Neural cell (in vitro differentiated cells): ENCODE measurements around the gene MED15. TPM values are rescaled to one million over a fixed set of nuclear protein-coding genes. Genes with fewer than 3 reads are reported as not detected.

Experiments
- H2AFZ ChIP-seq: fragments of 200-600, 300-800 bp; sonication (generic), shearing (Covaris generic); 2 replicates; pipeline ENCODE4 v1.6.0; 2014; ENCODE audit warnings: low read depth, mild to moderate bottlenecking, antibody characterized with exemption, low read length, moderate library complexity
- H3F3A ChIP-seq: fragments of 200-600 bp; shearing (Covaris generic); 2 replicates; pipeline ENCODE4 v1.6.1; 2016; ENCODE audit warnings: mild to moderate bottlenecking, moderate library complexity, mixed read lengths, antibody characterized with exemption, low read length; ENCODE audit not compliant: insufficient read depth, poor library complexity, severe bottlenecking
- H3K27ac ChIP-seq: fragments of 200-600, 300-800 bp; sonication (generic), shearing (Covaris generic); 2 replicates; pipeline ENCODE4 v1.5.1; 2014; ENCODE audit warnings: mild to moderate bottlenecking, low read length, moderate library complexity
- H3K27me3 ChIP-seq: fragments of 300-800, 200-600 bp; sonication (generic), shearing (Covaris generic); 2 replicates; pipeline ENCODE4 v1.6.0; 2014; ENCODE audit warnings: mild to moderate bottlenecking, low read depth, low read length, moderate library complexity; ENCODE audit not compliant: insufficient read depth
- H3K36me3 ChIP-seq: fragments of 300-800, 200-600 bp; sonication (generic), shearing (Covaris generic); 2 replicates; pipeline ENCODE4 v1.5.1; 2014; ENCODE audit warnings: mild to moderate bottlenecking, antibody characterized with exemption, low read length, moderate library complexity; ENCODE audit not compliant: insufficient read depth
- H3K4me2 ChIP-seq: fragments of 300-800, 200-600 bp; sonication (generic), shearing (Covaris generic); 2 replicates; pipeline ENCODE4 v1.6.0; 2014; ENCODE audit warnings: mild to moderate bottlenecking, low read length
- H3K4me3 ChIP-seq: fragments of 300-800, 200-600 bp; sonication (generic), shearing (Covaris generic); 2 replicates; pipeline ENCODE4 v1.5.1; 2014; ENCODE audit warnings: mild to moderate bottlenecking, low read length, moderate library complexity
- H3K79me2 ChIP-seq: fragments of 200-600 bp; shearing (Covaris generic); replicated peaks from 2 replicates; pipeline ENCODE4 v1.6.0; 2014; ENCODE audit warnings: mild to moderate bottlenecking, low read length, moderate library complexity; ENCODE audit not compliant: insufficient read depth
- H3K9ac ChIP-seq: fragments of 300-800, 200-600 bp; sonication (generic), shearing (Covaris generic); 2 replicates; pipeline ENCODE4 v1.6.1; 2016; ENCODE audit warnings: mild to moderate bottlenecking, low read length, mixed read lengths
- H3K9me2 ChIP-seq: fragments of 200-600 bp; shearing (Covaris generic); 2 replicates; pipeline ENCODE4 v1.6.1; 2016; ENCODE audit warnings: mild to moderate bottlenecking, low read length, mixed read lengths; ENCODE audit not compliant: insufficient read depth
- H3K9me3 ChIP-seq: fragments of 200-600, 300-800 bp; sonication (generic), shearing (Covaris generic); 2 replicates; pipeline ENCODE4 v1.6.1; 2016; ENCODE audit warnings: mild to moderate bottlenecking, mixed run types, low read length, moderate library complexity, mixed read lengths
- H4K20me1 ChIP-seq: fragments of 200-600 bp; shearing (Covaris generic); 2 replicates; pipeline ENCODE4 v1.6.1; 2016; ENCODE audit warnings: mild to moderate bottlenecking, mixed run types; ENCODE audit not compliant: insufficient read depth
- CTCF ChIP-seq: fragments of 450-650 bp; IDR thresholded peaks from 2 replicates; pipeline ENCODE4 v1.5.1; 2014; ENCODE audit warnings: antibody characterized with exemption, mild to moderate bottlenecking, moderate library complexity; ENCODE audit not compliant: poor library complexity, severe bottlenecking
- EP300 ChIP-seq: fragments of 450-650 bp; conservative IDR thresholded peaks from 2 replicates; pipeline ENCODE4 v1.6.1; 2014; ENCODE audit warnings: antibody characterized with exemption, mild to moderate bottlenecking, moderate library complexity; ENCODE audit not compliant: poor library complexity, severe bottlenecking
- EZH2 ChIP-seq: fragments of 200-600, 300-800 bp; shearing (Covaris generic), sonication (generic); IDR thresholded peaks from 2 replicates; pipeline ENCODE4 v1.6.1; 2014; ENCODE audit warnings: antibody characterized with exemption, low read length, borderline replicate concordance, mild to moderate bottlenecking; ENCODE audit not compliant: insufficient read depth, poor library complexity, severe bottlenecking
- MXI1 ChIP-seq: fragments of 450-650 bp; conservative IDR thresholded peaks from 2 replicates; pipeline ENCODE4 v1.6.1; 2014; ENCODE audit warnings: antibody characterized with exemption, mild to moderate bottlenecking; ENCODE audit not compliant: poor library complexity, severe bottlenecking
- POLR2AphosphoS5 ChIP-seq: IDR thresholded peaks from 2 replicates; pipeline ENCODE4 v1.6.1; 2012
- RAD21 ChIP-seq: fragments of 450-650 bp; conservative IDR thresholded peaks from 2 replicates; pipeline ENCODE4 v1.6.1; 2014; ENCODE audit warnings: antibody characterized with exemption, mild to moderate bottlenecking, moderate library complexity
- SMC3 ChIP-seq: fragments of 450-650 bp; conservative IDR thresholded peaks from 2 replicates; pipeline ENCODE4 v1.6.1; 2014; ENCODE audit warnings: antibody characterized with exemption, mild to moderate bottlenecking, moderate library complexity; ENCODE audit not compliant: poor library complexity
- TAF1 ChIP-seq: IDR thresholded peaks from 2 replicates; pipeline ENCODE4 v1.6.1; 2012; ENCODE audit warnings: low read depth
- polyA plus RNA-seq: library from polyadenylated mRNA; depleted of rRNA; stranded (reverse); fragments of >200 nt; gene quantifications from 2 replicates; pipeline ENCODE4 v1.2.3, GENCODE V29; 2014
- TF ChIP-seq, protein P1 (sequence below): IDR thresholded peaks from 2 replicates; pipeline ENCODE4 v1.6.1; 2012; ENCODE audit warnings: borderline replicate concordance

Gene MED15
- polyA plus RNA-seq, 1 donor from 2014 or later, result 13.2 TPM

- Histone ChIP-seq H3F3A (no peaks in the 10 kb centered on the region), H3K36me3 (no peaks in the 10 kb centered on the region), H3K4me3 (no peak overlapping the region), H3K9ac (no peak overlapping the region), H3K27me3 (no peaks in the 10 kb centered on the region), H3K9me3 (no peaks in the 10 kb centered on the region), H3K9me2 (no peaks in the 10 kb centered on the region), H3K27ac (no peak overlapping the region), H3K4me2 (no peak overlapping the region), H3K79me2 (no peaks in the 10 kb centered on the region), H2AFZ (no peak overlapping the region), H4K20me1 (no peaks in the 10 kb centered on the region)
- TF ChIP-seq RAD21 (no peak), TAF1 (no peak), CTCF (no peak), EP300 (no peak), SMC3 (no peak), POLR2AphosphoS5 (no peak), MXI1 (no peak), EZH2 (no peak)
- TF ChIP-seq, protein P1, sequence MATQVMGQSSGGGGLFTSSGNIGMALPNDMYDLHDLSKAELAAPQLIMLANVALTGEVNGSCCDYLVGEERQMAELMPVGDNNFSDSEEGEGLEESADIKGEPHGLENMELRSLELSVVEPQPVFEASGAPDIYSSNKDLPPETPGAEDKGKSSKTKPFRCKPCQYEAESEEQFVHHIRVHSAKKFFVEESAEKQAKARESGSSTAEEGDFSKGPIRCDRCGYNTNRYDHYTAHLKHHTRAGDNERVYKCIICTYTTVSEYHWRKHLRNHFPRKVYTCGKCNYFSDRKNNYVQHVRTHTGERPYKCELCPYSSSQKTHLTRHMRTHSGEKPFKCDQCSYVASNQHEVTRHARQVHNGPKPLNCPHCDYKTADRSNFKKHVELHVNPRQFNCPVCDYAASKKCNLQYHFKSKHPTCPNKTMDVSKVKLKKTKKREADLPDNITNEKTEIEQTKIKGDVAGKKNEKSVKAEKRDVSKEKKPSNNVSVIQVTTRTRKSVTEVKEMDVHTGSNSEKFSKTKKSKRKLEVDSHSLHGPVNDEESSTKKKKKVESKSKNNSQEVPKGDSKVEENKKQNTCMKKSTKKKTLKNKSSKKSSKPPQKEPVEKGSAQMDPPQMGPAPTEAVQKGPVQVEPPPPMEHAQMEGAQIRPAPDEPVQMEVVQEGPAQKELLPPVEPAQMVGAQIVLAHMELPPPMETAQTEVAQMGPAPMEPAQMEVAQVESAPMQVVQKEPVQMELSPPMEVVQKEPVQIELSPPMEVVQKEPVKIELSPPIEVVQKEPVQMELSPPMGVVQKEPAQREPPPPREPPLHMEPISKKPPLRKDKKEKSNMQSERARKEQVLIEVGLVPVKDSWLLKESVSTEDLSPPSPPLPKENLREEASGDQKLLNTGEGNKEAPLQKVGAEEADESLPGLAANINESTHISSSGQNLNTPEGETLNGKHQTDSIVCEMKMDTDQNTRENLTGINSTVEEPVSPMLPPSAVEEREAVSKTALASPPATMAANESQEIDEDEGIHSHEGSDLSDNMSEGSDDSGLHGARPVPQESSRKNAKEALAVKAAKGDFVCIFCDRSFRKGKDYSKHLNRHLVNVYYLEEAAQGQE, result no peak
Measured at GRCh38 chr22:20581503-20582170, 74.2 kb downstream of the MED15 start.

DNA sequence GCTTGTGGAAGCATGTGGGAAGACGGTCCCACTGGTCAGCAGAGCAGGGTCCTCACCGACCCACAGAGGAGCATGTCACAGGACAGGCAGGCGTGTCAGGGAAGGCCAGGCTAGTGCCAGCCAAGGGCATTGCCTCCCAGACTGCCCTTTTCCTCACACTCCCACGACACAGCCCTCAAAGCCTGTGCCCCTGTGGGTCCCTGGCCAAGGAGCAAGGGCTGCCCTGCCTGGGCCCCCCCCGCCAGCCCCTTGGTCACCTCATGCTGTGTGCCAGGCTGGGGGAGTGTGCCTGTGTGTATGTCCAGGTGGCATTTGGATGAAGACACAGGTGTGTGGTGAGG is 74.7 kb downstream of the MED15 start:
- no peak overlapping the region for H3K27ac ChIP-seq
- H4K20me1 ChIP-seq, result no peaks in the 10 kb centered on the region
- H3K36me3 ChIP-seq, result no peaks in the 10 kb centered on the region

More for the DNA sequence above, 74.7 kb downstream of the MED15 start:
- no peaks in the 10 kb centered on the region for H3K9me3 ChIP-seq
- H3K4me2 ChIP-seq, result no peak overlapping the region
- no peaks in the 10 kb centered on the region for H3F3A ChIP-seq
- no peak overlapping the region for H2AFZ ChIP-seq
- H3K9me2 ChIP-seq, result no peaks in the 10 kb centered on the region
- H3K9ac ChIP-seq, result no peak overlapping the region
- H3K79me2 ChIP-seq, result no peaks in the 10 kb centered on the region
- H3K4me3 ChIP-seq, result no peak overlapping the region
- TF ChIP-seq, protein P1, result no peak
- no peak for TF ChIP-seq EZH2
- no peak for TF ChIP-seq POLR2AphosphoS5
- TF ChIP-seq CTCF, result no peak
- TF ChIP-seq EP300, result no peak
- TF ChIP-seq MXI1, result no peak
- TF ChIP-seq SMC3, result no peak
- H3K27me3 ChIP-seq, result no peaks in the 10 kb centered on the region
